Muscle layer of colon (tissue), 2 donors: ENCODE data around the gene ZNF613.

Experiments
- H3K27ac ChIP-seq: one replicate; pipeline ENCODE4 v1.7.0; 2013; ENCODE audit warnings: low read depth, mild to moderate bottlenecking, low read length, moderate library complexity
- H3K27me3 ChIP-seq, 2 donors: one replicate each; pipeline ENCODE4 v1.7.0; 2013; ENCODE audit warnings: low read length in 2 of 2, mild to moderate bottlenecking in 2 of 2; ENCODE audit not compliant: insufficient read depth in 2 of 2, control insufficient read depth in 1 of 2
- H3K36me3 ChIP-seq: one replicate; pipeline ENCODE4 v1.7.0; 2013; ENCODE audit warnings: mild to moderate bottlenecking, low read length; ENCODE audit not compliant: insufficient read depth
- H3K4me1 ChIP-seq: one replicate; pipeline ENCODE4 v1.7.0; 2013; ENCODE audit warnings: mild to moderate bottlenecking, low read length; ENCODE audit not compliant: insufficient read depth
- H3K4me3 ChIP-seq, 2 donors: one replicate each; pipeline ENCODE4 v1.7.0; 2013; ENCODE audit warnings: low read length in 2 of 2, low read depth in 1 of 2, mild to moderate bottlenecking in 1 of 2, moderate library complexity in 1 of 2
- H3K9ac ChIP-seq: one replicate; pipeline ENCODE4 v1.7.0; 2013; ENCODE audit warnings: low read length
- H3K9me3 ChIP-seq: one replicate; pipeline ENCODE4 v1.7.0; 2013; ENCODE audit warnings: mild to moderate bottlenecking, low read length
- donor health status: abdominal sarcoma.
- donor health status: Adenocarcinoma of cecum.

ZNF613 gene

GRCh38 chr19:51926784-51927741 lies at the start of gene ZNF613:
ZNF613 (plus strand) TSS chr19:51927472; CDS start chr19:51936221, 8,749 bp downstream.
- H3K4me1 ChIP-seq: peaks cover 10% of the 10 kb centered on the region
- peaks cover 11% of the 10 kb centered on the region for H3K9me3 ChIP-seq
- peak within 1 kb of the TSS; percentile 89 to 92 for H3K4me3 ChIP-seq
- peak within 1 kb of the TSS; percentile 82 for H3K27ac ChIP-seq
- H3K27me3 ChIP-seq: no peaks in the 10 kb centered on the region
- H3K9ac ChIP-seq: peak within 1 kb of the TSS; percentile 86
- peaks cover 7% of the 10 kb centered on the region for H3K36me3 ChIP-seq

- Histone ChIP-seq H3K4me1 (peaks cover 8% of the 10 kb centered on the region), H3K36me3 (peaks cover 26% of the 10 kb centered on the region), H3K4me3 (no peak overlapping the region), H3K9me3 (no peaks in the 10 kb centered on the region), H3K27me3 (no peaks in the 10 kb centered on the region), H3K9ac (no peak overlapping the region), H3K27ac (no peak overlapping the region)
These were observed 44.8 kb upstream of the ZNF613 start for GRCh38 chr19:51882518-51882917.

GRCh38 chr19:51884713-51885112 lies 42.6 kb upstream of the ZNF613 start:
- Histone ChIP-seq H3K9ac (no peak overlapping the region), H3K36me3 (peaks cover 16% of the 10 kb centered on the region), H3K4me1 (peaks cover 8% of the 10 kb centered on the region)

GRCh38 chr19:51887522-51888498 lies 39.5 kb upstream of the ZNF613 start, which contains the start of gene ZNF577:
ZNF577 (minus strand) TSS chr19:51887951; CDS start chr19:51880382, 7,569 bp downstream.
- Histone ChIP-seq H3K27me3 (no peaks in the 10 kb centered on the region), H3K36me3 (peaks cover 23% of the 10 kb centered on the region), H3K9me3 (peaks cover 34% of the 10 kb centered on the region), H3K4me3 (peak within 1 kb of the TSS; percentile 68 to 80), H3K4me1 (peaks cover 8% of the 10 kb centered on the region), H3K27ac (peak within 1 kb of the TSS; percentile 67), H3K9ac (peak within 1 kb of the TSS; percentile 79)

More at GRCh38 chr19:51884713-51885112, 42.6 kb upstream of the ZNF613 start:
- Histone ChIP-seq H3K27me3 (no peaks in the 10 kb centered on the region), H3K9me3 (peaks cover 6% of the 10 kb centered on the region), H3K27ac (no peak overlapping the region), H3K4me3 (no peak overlapping the region)

GRCh38 chr19:51889934-51890333 lies 37.3 kb upstream of the ZNF613 start:
- Histone ChIP-seq H3K4me1 (peaks cover 8% of the 10 kb centered on the region), H3K9me3 (peaks cover 47% of the 10 kb centered on the region), H3K27ac (no peak overlapping the region), H3K9ac (no peak overlapping the region), H3K4me3 (no peak overlapping the region), H3K27me3 (no peaks in the 10 kb centered on the region), H3K36me3 (peaks cover 42% of the 10 kb centered on the region)

- Histone ChIP-seq H3K27me3 (no peaks in the 10 kb centered on the region), H3K9ac (no peak overlapping the region), H3K4me1 (peaks cover 8% of the 10 kb centered on the region), H3K9me3 (peaks cover 50% of the 10 kb centered on the region), H3K27ac (no peak overlapping the region), H3K4me3 (peak overlapping the region in 1 of 2 donors; percentile 43), H3K36me3 (peaks cover 52% of the 10 kb centered on the region)
These were observed 36.0 kb upstream of the ZNF613 start for GRCh38 chr19:51891193-51891747.

GRCh38 chr19:51901860-51902259 lies 25.4 kb upstream of the ZNF613 start:
- H3K36me3 ChIP-seq: peaks cover 31% of the 10 kb centered on the region
- H3K27me3 ChIP-seq: no peaks in the 10 kb centered on the region
- H3K4me3 ChIP-seq: no peak overlapping the region
- no peak overlapping the region for H3K9ac ChIP-seq
- peaks cover 12% of the 10 kb centered on the region for H3K4me1 ChIP-seq
- H3K27ac ChIP-seq: no peak overlapping the region
- peaks cover 26% of the 10 kb centered on the region for H3K9me3 ChIP-seq

- Histone ChIP-seq H3K9me3 (peaks cover 21% of the 10 kb centered on the region), H3K9ac (no peak overlapping the region), H3K27me3 (no peaks in the 10 kb centered on the region), H3K27ac (no peak overlapping the region), H3K4me1 (peaks cover 12% of the 10 kb centered on the region), H3K4me3 (peak overlapping the region in 1 of 2 donors; percentile 45), H3K36me3 (peaks cover 18% of the 10 kb centered on the region)
These were observed 24.1 kb upstream of the ZNF613 start for GRCh38 chr19:51903192-51903591.

- peaks cover 8% of the 10 kb centered on the region for H3K36me3 ChIP-seq
- H3K9ac ChIP-seq: peak within 1 kb of the TSS; percentile 96
- H3K27me3 ChIP-seq: no peaks in the 10 kb centered on the region
- peaks cover 12% of the 10 kb centered on the region for H3K4me1 ChIP-seq
- peaks cover 13% of the 10 kb centered on the region for H3K9me3 ChIP-seq
- peak within 1 kb of the TSS; percentile 85 for H3K27ac ChIP-seq
- peak within 1 kb of the TSS; percentile 53 to 94 for H3K4me3 ChIP-seq
These were observed 22.7 kb upstream of the ZNF613 start, which contains the start of gene ZNF649 for GRCh38 chr19:51904331-51905165. ZNF649 (minus strand) TSS chr19:51905017; CDS start chr19:51900107, 4,910 bp downstream.

GRCh38 chr19:51905206-51905605 lies 22.1 kb upstream of the ZNF613 start:
- Histone ChIP-seq H3K27ac (no peak overlapping the region), H3K27me3 (no peaks in the 10 kb centered on the region), H3K4me3 (peak overlapping the region in 1 of 2 donors; percentile 94), H3K4me1 (peaks cover 12% of the 10 kb centered on the region), H3K9me3 (peaks cover 7% of the 10 kb centered on the region), H3K9ac (peak overlapping the region; percentile 96), H3K36me3 (peaks cover 1% of the 10 kb centered on the region)
